BE2C (cell line): ENCODE measurements around the gene CORO6. TPM values are rescaled to one million over a fixed set of nuclear protein-coding genes. Genes with fewer than 3 reads are reported as not detected.
A peak's percentile ranks its signal among the peaks of the same experiment; 100 is the strongest.

Experiments
- DNase-seq: peaks from one replicate; pipeline ENCODE4 v3.0.0-alpha.2; 2020
- H3K27me3 ChIP-seq: fragments of 250-450 bp; sonication (Bioruptor Pico); 2 replicates; pipeline ENCODE4 v1.5.1; 2020; ENCODE audit warnings: mild to moderate bottlenecking
- H3K36me3 ChIP-seq: fragments of 250-450 bp; sonication (Bioruptor Pico); 2 replicates; pipeline ENCODE4 v1.5.1; 2020; ENCODE audit warnings: mild to moderate bottlenecking
- H3K4me1 ChIP-seq: fragments of 250-450 bp; sonication (Bioruptor Pico); 2 replicates; pipeline ENCODE4 v1.5.1; 2020
- H3K4me3 ChIP-seq: 2 replicates; pipeline ENCODE4 v1.5.1; 2011; ENCODE audit warnings: low read depth, low read length
- H3K9me3 ChIP-seq: fragments of 250-450 bp; sonication (Bioruptor Pico); 2 replicates; pipeline ENCODE4 v1.5.1; 2020
- CTCF ChIP-seq: IDR thresholded peaks from 2 replicates; pipeline ENCODE4 v1.5.1; 2012; ENCODE audit warnings: mild to moderate bottlenecking, low read depth, low read length
- polyA plus RNA-seq: library from polyadenylated mRNA; unstranded; fragments of >200 nt; gene quantifications from one replicate; pipeline ENCODE4 v1.2.1, GENCODE V29; 2012; ENCODE audit warnings: low read depth, missing spikeins; ENCODE audit not compliant: insufficient read length, insufficient read depth

Gene CORO6
- polyA plus RNA-seq: 7.5 TPM

GRCh38 chr17:29622337-29623282, at the start of gene CORO6:
Gene CORO6, minus strand, starts transcription at chr17:29622912. Its CDS starts 1,491 bp downstream, at chr17:29621421.
- H3K4me1 ChIP-seq: peaks cover 15% of the 10 kb centered on the region
- no peaks in the 10 kb centered on the region for H3K27me3 ChIP-seq
- H3K4me3 ChIP-seq: peak within 1 kb of the TSS; percentile 69
- DNase-seq: peak; percentile 75
- H3K36me3 ChIP-seq: no peaks in the 10 kb centered on the region
- H3K9me3 ChIP-seq: no peaks in the 10 kb centered on the region
- no peak for TF ChIP-seq CTCF

GRCh38 chr17:29671661-29672060, 48.9 kb upstream of the CORO6 start:
- no peak for TF ChIP-seq CTCF
- Histone ChIP-seq H3K27me3 (no peaks in the 10 kb centered on the region), H3K36me3 (peaks cover 9% of the 10 kb centered on the region)

GRCh38 chr17:29669266-29669665, 46.6 kb upstream of the CORO6 start:
- peaks cover 14% of the 10 kb centered on the region for H3K36me3 ChIP-seq
- DNase-seq: no peak
- H3K4me3 ChIP-seq: no peak overlapping the region
- no peak for TF ChIP-seq CTCF
- H3K27me3 ChIP-seq: no peaks in the 10 kb centered on the region
- H3K4me1 ChIP-seq: no peaks in the 10 kb centered on the region
- H3K9me3 ChIP-seq: no peaks in the 10 kb centered on the region

More at GRCh38 chr17:29671661-29672060, 48.9 kb upstream of the CORO6 start:
- no peak for DNase-seq
- no peaks in the 10 kb centered on the region for H3K4me1 ChIP-seq
- no peaks in the 10 kb centered on the region for H3K9me3 ChIP-seq
- H3K4me3 ChIP-seq: no peak overlapping the region

- no peaks in the 10 kb centered on the region for H3K9me3 ChIP-seq
- no peaks in the 10 kb centered on the region for H3K27me3 ChIP-seq
- TF ChIP-seq CTCF: no peak
- no peak for DNase-seq
- H3K4me3 ChIP-seq: no peak overlapping the region
- H3K36me3 ChIP-seq: peaks cover 17% of the 10 kb centered on the region
- H3K4me1 ChIP-seq: no peaks in the 10 kb centered on the region
Observed at GRCh38 chr17:29667969-29668368, 45.3 kb upstream of the CORO6 start.

- TF ChIP-seq CTCF: no peak
- no peak overlapping the region for H3K4me3 ChIP-seq
- H3K27me3 ChIP-seq: no peaks in the 10 kb centered on the region
- DNase-seq: no peak
- H3K36me3 ChIP-seq: peaks cover 18% of the 10 kb centered on the region
- no peaks in the 10 kb centered on the region for H3K9me3 ChIP-seq
- no peaks in the 10 kb centered on the region for H3K4me1 ChIP-seq
Observed at GRCh38 chr17:29665481-29665810, 42.7 kb upstream of the CORO6 start.
